Medulla oblongata (tissue), 1 donor: ENCODE measurements around the gene GUK1.
"Not testable (repeated sequence)": the region's sequence is repeated elsewhere in the genome, so short reads cannot be mapped to it uniquely, and the experiment has no call there.

Experiments
- DNase-seq: peaks from one replicate; pipeline ENCODE4 v3.0.0-alpha.2; 2015; ENCODE audit errors: extremely low spot score

The GUK1 gene

DNA sequence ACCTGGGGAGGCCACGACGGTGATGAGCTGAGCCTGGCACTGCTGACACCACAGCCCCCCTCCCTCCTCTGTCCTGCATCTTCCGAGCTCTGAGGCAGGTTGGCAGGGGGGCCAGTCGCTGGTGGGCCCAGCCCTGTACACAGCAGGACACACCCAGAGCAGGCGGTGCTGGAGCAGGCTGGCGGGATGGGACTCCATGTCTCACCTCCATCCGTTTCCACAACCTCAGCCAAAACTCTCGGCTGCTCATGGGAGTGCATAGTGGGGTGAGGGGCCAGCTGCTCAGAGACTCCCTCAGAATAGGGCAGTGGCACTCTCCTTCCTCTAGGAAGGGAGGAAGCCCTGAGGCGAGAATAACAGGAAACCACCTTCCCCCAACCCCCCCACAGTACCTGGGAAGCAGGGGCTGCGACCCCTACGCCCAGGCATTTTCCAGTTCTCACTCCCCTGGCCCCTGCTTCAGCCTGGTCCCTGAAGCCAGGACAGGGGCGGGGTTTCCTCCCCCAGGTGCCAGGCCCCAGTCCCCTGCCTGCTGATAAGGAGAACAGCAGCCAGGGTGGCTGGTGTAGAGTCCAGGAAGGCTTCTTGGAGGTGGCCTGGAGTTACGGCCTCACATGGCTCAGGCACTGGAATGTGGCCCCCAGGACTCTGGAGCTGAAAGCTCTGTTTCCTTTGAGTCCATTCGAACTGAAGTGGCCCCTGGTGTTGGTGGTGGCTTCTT, 22.4 kb downstream of the GUK1 start:
- no peak for DNase-seq

DNA sequence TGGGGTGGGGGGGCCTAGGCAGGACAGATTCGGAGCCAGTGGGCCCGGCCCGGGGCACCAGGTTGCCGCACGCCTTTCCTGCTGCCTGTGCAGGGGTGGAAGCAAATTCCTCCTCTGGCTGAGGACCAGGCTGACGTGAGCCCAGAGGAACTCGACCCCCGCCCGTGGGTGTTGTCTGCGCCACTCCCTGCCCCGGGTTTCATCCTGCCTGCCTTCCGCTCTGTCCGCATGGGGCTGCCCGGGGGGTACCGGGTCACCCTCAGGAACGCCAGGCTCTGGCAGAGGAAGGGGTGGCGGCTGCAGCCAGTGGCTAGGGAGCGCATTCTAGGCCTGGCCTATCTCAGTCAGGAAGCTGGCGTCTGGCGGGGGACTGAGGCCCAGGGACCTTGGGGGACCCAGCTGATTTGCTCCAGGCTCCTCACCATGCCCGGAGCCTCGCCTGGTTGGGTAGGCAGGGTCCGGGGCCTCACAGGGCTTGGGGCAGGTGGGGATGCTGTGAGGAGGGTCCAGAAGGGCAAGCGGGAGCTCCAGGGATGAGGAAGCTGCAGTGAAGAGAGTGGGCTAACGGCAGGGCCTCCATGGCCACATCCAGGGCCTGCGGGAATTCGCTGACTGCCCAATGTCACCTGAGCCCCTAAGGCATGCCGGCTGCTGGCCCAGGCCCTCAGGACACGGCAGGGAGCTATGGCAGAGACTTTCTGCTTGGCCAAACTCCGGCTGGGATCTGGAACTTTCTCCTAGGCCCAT, 23.1 kb downstream of the GUK1 start:
- DNase-seq, result no peak

DNA sequence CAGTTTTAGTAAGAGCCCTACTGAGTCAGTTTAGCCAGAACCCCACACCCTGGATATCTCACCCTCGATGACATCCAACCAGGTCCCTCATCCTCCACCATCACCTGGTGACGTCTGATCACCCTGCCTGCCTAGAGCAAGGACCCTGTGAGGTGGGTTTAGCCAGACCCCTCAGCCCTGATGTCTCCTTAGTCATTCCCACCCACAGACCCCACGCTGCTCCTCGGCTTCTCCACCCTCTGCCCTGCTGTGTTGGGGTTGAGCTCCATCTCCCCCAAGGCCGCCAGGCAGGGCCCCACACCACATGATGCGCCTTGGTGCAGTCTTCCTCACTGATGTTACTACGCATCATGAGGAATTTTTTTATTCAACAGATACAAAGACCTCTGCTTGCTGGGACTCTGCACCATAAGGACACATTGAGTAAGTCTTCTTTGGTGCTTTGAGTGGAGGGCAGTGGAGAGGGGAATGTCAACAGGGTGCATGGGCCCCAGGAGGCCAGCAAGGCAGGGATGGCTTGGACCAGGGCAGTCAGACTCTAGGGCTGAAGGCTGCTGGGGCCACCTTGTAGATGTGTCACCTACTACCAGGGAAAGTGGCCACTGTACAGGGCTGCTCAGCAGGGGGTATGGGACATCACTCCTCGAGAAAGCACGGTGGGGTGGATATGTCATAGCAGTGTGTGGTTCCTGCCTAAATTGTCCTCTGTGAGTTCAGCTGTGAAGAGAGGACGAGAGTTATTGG, 23.9 kb downstream of the GUK1 start:
- no peak for DNase-seq

DNA sequence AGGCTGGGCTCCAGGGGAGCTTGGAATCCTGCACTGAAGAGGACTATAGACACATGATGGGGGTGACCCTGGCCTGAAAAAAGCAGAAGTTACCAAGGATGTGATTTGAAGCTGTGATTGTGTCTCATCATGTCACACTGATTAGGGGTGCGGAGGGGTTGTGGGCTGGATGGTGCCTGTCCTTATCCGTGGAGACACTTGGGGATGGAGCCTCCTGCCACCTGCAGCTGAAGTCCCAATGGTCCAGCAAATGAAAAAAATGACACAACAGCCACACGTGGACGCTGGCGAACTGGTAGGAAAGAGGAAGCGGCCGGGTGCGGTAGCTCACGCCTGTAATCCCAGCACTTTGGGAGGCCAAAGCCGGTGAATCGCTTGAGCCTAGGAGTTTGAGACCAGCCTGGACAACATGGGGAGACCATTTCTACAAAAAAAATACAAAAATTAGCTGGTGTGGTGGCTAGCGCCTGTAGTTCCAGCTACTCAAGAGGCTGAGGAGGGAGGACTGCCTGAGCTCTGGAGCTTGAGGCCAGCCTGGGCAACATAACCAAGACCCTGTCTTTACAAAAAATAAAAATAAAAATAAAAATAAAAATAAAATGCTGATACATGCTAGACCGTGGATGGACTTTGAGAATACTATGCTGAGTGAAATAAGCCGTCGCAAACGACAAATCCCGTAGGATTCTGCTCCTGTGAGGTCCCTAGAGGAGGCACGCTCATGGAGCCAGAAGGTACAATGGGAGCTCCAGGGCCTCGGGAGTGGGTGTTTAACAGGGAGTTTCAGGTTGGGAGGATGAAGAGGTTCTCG, 24.7 kb downstream of the GUK1 start:
- DNase-seq, result no peak

DNA sequence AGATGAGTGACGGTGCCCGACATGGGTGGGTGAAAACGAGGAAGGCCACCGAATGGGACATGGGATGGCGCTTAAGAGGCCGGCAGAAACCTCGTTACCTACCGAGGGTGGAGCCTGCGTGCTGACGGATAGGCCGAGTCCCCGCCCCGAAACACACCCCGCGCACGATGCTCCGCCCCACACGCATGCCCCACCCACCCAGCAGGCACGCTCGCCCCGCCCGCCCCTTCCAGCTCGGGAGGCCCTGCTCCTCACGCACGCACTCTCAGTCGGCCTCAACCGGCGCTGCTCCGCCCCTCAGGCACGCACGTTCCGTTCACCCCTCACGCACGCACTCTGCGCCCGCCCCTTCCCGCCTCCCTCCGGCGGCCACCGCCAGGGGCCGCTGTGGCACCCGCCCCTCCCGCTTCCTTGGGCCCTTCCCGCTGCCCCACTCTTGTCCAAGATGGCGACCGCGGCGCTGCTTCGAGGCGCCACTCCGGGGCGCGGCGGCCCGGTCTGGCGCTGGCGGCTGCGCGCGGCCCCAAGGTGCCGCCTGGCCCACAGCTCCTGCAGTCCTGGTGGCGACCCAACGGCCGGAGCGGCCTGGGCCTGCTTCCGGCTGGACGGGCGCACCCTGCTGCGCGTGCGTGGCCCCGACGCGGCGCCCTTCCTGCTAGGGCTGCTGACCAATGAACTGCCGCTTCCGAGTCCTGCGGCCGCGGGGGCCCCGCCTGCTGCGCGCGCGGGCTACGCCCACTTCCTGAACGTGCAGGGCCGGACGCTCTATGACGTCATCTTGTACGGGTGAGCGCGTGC, 25.5 kb downstream of the GUK1 start, which contains the start of gene IBA57:
Gene IBA57, plus strand, starts transcription at position 433 of the 798 bp plus-strand sequence. Its CDS starts 13 bp downstream, at position 446.
- peak; percentile 98 for DNase-seq

DNA sequence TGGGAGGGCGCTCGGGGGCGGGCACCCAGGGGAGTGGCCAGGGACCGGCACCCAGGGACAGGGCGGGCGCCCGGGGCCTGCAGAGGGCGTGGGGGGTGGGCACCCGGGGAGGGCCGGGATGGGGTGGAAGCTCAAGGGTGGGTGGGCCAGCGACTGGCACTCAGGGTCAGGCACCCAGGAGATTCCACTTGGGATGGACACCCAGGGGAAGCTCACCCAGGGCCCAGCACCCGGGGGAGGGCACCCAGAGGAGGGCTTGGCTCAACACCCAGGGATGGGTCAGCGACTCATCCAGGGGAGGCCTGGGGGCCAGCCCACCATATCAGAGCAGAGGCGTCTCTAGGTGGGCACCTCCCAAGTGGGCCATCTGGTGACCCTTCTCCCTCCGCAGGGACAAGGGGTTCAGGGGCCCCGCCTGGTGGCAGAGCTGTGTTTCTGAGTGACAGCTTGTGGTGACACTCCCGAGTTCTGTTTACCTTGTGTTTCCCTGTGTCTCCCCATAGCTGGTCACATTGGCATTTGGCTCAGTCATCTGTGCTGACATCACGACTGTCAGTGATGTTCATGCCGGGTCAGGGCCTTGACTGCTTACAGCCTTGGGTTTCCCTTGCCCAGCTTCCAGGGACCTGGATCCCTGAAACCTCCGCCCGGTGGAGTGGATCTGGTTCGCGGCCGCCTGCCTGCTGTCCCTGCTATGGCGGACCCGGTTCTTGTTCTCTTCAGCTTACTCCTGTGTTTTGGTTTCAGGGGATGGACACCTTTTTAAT, 26.3 kb downstream of the GUK1 start:
- DNase-seq, result peak; percentile 87

DNA sequence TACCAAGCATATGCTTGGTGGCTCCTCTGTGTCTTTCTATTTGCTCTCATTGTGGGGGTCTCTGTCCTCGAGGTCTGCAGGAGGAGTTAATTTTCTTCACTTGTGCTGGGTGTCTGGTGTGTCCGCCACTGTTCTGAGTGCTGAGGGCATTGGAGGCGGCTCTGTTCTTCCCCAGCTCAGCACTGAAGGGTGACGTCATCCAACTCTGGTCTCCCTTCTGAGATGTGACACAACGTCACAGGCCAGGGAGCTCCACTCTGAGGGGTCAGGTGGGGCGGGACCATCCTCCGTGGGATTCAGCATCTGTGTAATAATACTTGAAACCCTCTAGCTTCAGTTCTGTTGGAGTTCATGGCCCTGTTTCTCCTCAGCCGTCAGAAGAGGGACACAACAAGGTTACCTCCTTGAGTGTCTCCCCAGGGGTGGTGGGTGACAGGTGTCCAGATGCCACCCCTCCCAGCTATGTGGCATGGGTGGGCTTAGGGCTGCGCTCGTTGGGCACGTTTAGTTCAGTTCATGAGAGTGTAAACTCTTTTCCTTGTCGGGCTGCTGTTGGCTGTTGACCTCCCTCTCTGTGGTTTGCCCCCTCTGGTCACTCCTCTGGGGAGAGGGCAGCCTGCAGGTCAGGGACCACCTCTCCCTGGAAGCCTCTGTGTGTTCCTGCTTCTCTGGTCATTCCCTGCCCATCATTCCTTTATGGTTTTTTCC, 28.6 kb downstream of the GUK1 start:
- no peak for DNase-seq

DNA sequence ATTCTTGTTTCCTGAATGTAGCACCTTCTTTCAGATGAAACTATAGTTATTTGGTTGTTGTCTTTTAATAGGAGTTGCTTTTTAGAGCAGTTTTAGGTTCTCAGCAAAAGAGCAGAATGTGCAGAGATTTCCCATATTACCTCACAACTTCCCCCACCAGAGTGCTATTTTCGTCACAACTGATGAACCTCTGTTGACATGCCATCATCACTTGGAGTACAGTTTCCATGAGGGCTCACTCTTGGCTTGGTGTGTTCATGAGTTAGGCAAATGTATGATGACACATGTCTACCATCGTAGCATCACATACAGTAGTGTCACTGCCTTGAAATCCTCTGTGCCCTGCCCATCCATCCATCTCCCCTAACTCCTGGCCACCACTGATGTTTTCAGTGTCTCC, 29.3 kb downstream of the GUK1 start:
- no peak for DNase-seq

DNA sequence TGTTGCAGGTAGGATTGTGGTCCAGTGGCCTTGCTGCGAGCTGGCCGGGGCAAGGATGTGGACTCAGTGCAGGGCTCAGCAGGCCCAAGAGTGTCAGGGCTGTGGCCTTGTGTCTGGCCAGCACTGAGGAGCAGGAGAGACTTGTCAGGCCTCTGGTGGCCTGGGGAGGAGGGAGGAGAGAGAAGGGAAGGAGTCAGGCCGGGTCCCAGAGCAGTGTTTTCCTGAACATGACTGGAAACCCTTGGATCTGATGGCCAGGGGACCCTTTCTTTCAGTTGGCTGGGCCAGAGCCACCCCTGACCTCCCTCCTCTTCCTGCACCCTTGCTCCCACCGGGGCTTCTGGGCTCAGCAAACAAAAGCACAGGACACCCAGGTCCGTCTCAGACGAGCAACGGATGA, 30.6 kb downstream of the GUK1 start:
- no peak for DNase-seq

DNA sequence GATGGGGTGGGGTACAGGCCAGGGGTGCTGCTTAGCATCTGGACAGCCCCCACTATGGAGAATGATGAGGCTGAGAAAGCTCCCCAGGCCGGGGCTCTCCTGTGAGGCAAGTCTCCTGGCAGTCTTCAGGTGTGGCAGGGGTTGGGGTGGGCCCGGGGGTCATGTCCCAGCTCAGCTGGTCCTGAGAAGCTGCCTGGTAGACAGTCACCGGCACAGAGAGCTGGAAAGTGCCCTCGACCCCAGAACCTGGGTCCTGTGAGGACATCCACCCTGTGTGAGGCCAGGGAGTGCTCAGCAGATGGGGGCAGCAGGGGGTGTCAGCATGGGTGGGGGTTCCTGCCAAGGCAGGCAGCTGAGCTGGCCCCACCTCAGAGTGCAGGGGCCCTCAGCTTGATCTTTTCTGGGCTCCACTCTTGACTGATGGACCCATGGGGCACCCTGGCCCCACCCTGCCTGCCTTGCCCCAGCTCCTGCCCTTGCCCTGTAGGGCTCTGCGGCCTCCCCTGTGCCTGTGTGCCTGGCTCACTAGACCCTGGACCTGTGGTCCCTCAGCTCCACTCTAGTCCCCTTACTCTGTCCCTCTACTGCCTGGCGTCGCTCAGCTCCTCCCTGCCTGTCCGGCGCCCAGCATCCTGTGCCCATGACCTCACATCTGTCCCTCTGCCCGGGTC, 31.3 kb downstream of the GUK1 start:
- no peak for DNase-seq

DNA sequence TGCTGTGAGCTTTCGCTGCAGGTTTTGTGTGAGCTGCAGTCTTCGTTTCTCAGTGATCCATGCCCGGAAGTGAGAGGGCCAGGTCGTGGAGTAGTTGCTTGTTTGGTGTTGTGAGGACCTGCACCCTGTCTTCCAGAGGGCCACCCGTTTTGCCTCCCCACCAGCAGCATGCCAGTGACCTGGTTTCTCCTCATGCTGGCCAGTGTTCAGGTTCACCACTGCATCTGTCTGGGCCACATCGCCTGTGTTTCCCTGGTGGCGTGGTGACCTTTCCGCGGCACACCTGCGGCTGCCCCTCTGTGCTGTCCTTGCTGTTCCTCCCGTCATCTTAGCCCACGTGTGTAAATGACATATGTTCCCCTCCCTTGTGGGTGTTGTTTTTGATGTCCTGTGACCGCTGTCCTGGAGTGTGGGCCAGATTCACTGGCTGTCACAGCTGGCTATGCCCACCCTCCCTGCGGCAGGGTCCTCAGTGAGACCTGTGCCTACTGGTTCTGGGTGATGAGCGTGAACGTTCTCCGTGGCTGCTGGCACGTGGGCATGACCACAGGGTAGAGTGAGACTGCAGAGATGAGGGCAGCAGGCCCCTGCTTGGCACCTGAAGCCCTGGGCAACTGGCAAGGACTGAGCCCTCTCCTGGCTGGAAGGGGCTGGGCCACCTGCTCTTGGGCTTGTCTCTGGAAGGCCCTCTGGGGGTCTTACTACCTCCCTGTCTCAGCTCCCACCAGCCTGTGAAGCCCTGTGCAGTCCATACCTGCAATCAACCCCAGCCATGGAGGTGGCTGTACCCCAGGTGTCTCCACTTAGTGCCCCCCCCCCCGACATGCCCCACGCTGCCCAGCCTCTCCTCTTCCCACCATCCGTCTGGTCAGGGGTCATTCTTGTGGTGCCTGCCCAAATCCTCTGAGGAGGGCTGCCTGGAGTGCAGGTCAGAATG, 32.8 kb downstream of the GUK1 start:
- no peak for DNase-seq

DNA sequence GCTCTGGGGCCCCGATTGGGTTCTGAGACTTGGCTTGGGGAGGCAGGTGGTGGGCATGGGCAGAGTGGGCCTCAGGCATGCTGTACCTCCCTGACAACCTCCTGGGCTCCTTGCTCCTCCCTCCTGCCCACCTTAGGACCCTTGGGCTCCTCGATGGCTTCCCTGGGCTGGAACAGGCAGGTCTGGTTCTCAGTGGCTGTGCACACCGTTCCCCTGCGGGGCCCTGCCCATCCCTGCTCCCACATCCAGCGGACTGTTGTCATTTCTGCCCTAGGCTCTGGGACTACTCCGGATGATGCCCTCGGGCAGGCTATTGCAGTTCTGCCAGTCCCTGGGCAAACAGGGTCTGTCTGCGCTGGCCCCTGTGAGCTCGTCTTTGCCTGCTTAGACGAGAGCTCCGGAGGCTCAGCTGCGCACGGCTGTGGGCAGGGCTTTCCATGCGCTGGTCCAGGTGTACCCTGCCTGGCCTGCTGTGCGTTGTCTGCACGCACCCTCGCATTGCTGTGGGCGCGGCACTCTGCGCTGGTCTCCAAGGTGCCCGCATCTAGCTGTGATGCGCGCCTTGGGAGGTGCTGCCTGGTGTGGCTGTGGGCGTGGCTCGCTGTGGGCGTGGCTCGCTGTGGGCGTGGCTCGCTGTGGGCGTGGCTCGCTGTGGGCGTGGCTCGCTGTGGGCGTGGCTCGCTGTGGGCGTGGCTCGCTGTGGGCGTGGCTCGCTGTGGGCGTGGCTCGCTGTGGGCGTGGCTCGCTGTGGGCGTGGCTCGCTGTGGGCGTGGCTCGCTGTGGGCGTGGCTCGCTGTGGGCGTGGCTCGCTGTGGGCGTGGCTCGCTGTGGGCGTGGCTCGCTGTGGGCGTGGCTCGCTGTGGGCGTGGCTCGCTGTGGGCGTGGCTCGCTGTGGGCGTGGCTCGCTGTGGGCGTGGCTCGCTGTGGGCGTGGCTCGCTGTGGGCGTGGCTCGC, 33.7 kb downstream of the GUK1 start:
- DNase-seq, result not testable (repeated sequence)

DNA sequence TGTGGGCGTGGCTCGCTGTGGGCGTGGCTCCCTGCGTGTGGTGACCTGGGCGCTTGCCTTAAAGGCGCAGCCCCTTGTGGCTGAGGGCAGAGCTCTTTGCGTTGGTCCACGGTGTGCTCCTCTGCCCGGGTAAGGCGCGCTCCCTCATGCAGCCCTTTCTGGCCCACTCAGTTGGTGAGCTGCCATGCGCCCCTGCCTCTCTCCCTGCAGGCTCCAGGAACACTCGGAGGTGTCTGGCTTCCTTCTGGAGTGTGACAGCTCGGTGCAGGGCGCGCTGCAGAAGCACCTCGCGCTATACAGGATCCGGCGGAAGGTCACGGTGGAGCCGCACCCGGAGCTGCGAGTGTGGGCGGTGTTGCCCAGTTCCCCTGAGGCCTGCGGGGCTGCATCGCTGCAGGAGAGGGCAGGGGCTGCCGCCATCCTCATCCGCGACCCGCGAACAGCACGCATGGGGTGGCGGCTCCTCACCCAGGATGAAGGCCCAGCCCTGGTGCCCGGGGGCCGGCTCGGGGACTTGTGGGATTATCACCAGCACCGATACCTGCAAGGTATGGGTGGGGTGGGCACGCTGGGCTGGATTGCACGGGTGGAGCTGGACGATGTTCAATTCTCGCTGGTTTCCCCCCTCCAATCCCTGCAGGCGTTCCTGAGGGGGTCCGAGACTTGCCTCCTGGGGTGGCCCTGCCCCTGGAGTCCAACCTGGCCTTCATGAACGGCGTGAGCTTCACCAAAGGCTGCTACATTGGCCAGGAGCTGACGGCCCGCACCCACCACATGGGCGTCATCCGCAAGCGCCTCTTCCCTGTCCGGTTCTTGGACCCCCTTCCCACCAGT, 34.6 kb downstream of the GUK1 start:
- no peak for DNase-seq

DNA sequence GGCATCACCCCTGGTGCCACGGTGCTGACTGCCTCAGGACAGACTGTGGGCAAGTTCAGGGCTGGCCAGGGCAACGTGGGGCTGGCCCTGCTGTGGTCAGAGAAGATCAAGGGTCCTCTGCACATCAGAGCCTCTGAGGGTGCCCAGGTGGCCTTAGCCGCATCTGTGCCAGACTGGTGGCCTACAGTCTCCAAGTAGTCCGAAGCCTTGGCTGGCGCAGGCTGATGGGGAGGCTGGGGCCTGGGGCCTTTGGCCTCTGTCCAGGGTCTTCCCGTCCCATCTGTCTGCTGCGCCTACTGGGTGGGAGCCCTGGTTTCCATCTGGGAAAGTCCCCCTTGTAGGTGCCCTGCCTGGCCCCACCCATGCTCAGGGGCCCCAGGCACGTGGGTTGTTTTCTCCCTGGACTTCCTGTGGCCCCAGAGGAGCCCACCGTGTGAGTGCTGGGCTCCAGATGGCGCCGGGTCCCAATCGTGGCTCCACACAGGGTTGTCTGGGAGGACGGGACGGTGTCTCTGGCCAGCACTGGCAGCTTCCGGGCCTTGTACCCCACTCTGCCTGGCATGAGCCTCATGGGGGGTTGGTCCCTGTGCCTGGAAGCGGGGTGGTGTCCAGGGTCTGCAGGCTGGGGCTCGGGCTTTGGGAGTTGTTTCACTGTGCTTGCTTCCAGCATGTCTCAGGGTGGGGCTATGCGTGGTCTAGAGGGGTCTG, 35.4 kb downstream of the GUK1 start:
- no peak for DNase-seq

DNA sequence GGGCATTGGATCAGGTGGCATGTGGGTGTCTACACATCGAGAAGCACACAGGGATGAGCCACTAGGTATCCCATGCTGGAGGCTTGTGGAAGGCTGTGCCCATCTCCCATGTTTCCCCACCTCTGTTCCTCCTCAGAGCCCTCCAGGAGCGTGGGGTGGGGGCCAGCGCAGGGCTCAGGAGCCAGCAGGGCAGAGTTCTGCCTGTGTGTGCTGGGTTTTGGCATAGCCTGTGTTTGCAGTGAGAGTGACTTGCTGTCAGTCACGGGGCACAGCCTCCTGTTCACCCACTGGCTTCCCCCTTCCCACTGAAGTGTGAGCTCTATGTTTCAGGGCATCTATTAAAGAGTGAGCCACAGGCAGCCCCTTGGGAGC, 35.9 kb downstream of the GUK1 start:
- no peak for DNase-seq
